Retinal pigment epithelial cell (primary cell): ENCODE results near the gene NFE2L2.

Experiments used
- DNase-seq: peaks from one replicate; pipeline ENCODE4 v3.0.0-alpha.2; 2010; ENCODE audit warnings: low read depth
- H3K4me3 ChIP-seq: 2 replicates; pipeline ENCODE4 v1.5.1; 2011; ENCODE audit warnings: mild to moderate bottlenecking, low read length, control low read depth, moderate library complexity
- TF ChIP-seq, protein P1 (sequence below): conservative IDR thresholded peaks from 2 replicates; pipeline ENCODE4 v1.5.1; 2011; ENCODE audit warnings: low read depth, low read length, control low read depth, inconsistent platforms

Gene NFE2L2

DNA sequence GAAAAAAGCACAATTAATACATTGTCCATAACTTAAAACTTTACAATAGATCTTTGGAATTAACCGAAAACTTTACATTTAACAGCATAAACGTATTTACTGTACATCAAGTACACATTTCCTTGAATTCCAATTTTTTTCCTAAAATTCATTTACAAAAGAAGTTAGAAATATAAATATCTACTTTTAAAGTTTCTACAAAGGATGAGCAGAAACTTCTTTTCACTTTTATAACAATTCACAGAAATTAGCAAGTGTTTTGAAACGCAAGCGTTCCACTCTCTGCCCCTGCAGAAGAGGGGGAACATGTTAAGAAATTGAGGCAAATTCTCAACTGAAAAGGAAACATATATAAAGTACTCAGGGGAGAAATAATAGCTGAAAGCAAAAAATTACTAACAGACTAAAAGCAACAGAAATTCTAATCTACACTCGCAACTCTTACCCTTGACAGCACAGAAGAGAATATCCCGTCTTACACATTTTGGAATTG is 1.5 kb downstream of the NFE2L2 start:
- TF ChIP-seq, protein P1, sequence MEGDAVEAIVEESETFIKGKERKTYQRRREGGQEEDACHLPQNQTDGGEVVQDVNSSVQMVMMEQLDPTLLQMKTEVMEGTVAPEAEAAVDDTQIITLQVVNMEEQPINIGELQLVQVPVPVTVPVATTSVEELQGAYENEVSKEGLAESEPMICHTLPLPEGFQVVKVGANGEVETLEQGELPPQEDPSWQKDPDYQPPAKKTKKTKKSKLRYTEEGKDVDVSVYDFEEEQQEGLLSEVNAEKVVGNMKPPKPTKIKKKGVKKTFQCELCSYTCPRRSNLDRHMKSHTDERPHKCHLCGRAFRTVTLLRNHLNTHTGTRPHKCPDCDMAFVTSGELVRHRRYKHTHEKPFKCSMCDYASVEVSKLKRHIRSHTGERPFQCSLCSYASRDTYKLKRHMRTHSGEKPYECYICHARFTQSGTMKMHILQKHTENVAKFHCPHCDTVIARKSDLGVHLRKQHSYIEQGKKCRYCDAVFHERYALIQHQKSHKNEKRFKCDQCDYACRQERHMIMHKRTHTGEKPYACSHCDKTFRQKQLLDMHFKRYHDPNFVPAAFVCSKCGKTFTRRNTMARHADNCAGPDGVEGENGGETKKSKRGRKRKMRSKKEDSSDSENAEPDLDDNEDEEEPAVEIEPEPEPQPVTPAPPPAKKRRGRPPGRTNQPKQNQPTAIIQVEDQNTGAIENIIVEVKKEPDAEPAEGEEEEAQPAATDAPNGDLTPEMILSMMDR, result no peak
- no peak for DNase-seq
- peak overlapping the region; percentile 75 for H3K4me3 ChIP-seq

GRCh38 chr2:177262092-177262491 is 2.4 kb downstream of the NFE2L2 start:
- TF ChIP-seq, protein P1, result no peak
- peak overlapping the region; percentile 75 for H3K4me3 ChIP-seq
- no peak for DNase-seq

DNA sequence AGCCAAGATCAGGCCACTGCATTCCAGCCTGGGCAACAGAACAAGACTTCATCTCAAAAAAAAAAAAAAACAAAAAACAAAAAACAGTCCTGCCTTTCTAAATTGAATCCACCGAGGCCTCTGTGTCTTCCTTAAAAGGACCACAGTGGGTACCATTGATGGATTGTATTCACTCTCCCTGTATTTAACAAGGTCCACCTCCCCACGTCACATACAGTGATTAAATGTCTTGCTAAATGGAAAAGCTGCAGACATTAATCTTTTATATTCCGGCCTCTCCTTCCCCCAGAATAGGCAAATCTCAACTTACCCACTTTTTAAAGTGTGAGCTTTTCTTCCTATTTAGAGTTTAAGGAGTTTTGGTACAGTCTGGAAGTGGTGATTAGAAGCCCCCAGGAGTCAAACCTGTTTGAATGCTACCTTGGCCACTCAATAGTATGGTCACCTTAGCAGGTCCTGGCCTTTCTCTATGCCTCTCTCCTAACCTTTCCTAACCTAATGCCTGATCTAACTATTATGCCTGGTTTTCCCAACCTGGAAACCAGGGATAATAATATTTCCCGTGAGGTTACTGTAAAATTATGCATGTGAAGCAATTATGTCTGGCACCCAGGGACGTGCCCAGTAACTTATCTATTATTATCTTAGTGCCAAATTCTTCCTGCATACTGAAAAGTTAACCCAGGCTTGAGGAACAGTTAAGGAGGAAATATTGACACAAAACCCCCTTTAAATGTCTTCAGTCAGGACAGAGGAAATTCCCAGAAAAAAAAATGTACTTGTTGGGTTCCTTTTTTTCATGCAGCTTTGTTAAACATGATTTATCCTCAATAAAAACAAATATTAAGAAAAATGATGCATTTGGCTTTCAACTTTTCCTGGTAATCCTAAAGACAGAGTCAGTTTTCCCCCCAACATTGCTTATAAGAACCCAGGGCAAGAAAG is 3.1 kb downstream of the NFE2L2 start:
- H3K4me3 ChIP-seq, result peak overlapping the region; percentile 75
- no peak for DNase-seq
- TF ChIP-seq, protein P1, result no peak

- no peak for DNase-seq
- TF ChIP-seq, protein P1, result no peak
- no peak overlapping the region for H3K4me3 ChIP-seq
These were observed 4.1 kb downstream of the NFE2L2 start for GRCh38 chr2:177260379-177260778.

DNA sequence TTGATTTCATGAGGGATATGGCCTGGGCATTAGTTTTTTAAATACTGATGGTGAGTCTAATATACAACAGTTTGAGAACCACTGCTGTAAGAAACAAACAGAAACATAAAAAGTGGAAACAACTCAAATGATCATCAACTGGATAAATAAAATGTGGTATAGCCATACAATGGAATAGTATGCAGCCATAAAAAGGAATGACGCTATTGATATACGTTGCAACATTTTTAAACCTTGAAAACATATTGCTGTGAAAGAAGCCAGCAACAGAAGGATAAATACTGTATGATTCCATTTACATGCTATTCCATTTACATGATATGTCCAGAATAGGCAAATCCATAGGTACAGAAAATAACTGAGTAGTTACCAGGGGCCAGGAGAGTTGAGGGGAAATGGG is 6.5 kb downstream of the NFE2L2 start:
- DNase-seq, result no peak
- TF ChIP-seq, protein P1, result no peak
- H3K4me3 ChIP-seq, result no peak overlapping the region

DNA sequence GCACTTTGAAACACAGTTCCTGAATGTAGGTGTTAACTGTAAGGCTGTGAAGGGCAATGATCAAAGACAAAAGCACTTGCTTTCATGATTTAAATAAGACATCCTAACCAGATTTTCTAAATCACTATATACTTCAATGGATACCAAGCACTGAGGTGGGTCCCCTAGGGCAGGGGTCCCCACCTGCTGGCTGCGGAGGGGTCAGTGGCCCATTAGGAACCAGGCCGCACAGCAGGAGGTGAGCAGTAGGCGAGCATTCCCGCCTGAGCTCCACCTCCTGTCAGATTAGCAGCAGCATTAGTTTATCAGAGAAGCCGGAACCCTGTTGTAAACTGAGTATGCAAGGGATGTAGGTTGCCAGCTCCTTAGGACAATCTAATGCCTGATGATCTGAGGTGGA is 7.1 kb downstream of the NFE2L2 start:
- H3K4me3 ChIP-seq, result no peak overlapping the region
- TF ChIP-seq, protein P1, result no peak
- DNase-seq, result no peak

- TF ChIP-seq, protein P1, result no peak
- DNase-seq, result no peak
- no peak overlapping the region for H3K4me3 ChIP-seq
These were observed 7.8 kb downstream of the NFE2L2 start for GRCh38 chr2:177256695-177257094.
